ENCODE results near the gene FRMD4A.

The FRMD4A gene

GRCh38 chr10:13776861-13777311, 553.8 kb downstream of the FRMD4A start:
- Histone ChIP-seq H3K27ac (replicated peaks) (no peak overlapping the region), H3K27me3 (ENCODE audit: insufficient read depth, poor library complexity, severe bottlenecking) (no peaks in the 10 kb centered on the region), H3K4me3 (replicated peaks; ENCODE audit: insufficient read depth, low read length) (no peak overlapping the region)
- no peak for DNase-seq (ENCODE audit: low read depth in 1 of 2, low spot score in 1 of 2)
- TF ChIP-seq POLR2AphosphoS5 (IDR thresholded peaks at IDR 0.05; ENCODE audit: low read depth): no peak
- TF ChIP-seq, protein P1, sequence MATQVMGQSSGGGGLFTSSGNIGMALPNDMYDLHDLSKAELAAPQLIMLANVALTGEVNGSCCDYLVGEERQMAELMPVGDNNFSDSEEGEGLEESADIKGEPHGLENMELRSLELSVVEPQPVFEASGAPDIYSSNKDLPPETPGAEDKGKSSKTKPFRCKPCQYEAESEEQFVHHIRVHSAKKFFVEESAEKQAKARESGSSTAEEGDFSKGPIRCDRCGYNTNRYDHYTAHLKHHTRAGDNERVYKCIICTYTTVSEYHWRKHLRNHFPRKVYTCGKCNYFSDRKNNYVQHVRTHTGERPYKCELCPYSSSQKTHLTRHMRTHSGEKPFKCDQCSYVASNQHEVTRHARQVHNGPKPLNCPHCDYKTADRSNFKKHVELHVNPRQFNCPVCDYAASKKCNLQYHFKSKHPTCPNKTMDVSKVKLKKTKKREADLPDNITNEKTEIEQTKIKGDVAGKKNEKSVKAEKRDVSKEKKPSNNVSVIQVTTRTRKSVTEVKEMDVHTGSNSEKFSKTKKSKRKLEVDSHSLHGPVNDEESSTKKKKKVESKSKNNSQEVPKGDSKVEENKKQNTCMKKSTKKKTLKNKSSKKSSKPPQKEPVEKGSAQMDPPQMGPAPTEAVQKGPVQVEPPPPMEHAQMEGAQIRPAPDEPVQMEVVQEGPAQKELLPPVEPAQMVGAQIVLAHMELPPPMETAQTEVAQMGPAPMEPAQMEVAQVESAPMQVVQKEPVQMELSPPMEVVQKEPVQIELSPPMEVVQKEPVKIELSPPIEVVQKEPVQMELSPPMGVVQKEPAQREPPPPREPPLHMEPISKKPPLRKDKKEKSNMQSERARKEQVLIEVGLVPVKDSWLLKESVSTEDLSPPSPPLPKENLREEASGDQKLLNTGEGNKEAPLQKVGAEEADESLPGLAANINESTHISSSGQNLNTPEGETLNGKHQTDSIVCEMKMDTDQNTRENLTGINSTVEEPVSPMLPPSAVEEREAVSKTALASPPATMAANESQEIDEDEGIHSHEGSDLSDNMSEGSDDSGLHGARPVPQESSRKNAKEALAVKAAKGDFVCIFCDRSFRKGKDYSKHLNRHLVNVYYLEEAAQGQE (IDR thresholded peaks at IDR 0.05; ENCODE audit: insufficient replicate concordance, low read depth): no peak
- TF ChIP-seq GABPA (IDR thresholded peaks at IDR 0.05; ENCODE audit: low read depth): no peak
- TF ChIP-seq SPI1 (IDR thresholded peaks at IDR 0.05; ENCODE audit: borderline replicate concordance, low read depth): no peak

GRCh38 chr10:13775786-13776775, 554.6 kb downstream of the FRMD4A start:
- TF ChIP-seq, protein P2, sequence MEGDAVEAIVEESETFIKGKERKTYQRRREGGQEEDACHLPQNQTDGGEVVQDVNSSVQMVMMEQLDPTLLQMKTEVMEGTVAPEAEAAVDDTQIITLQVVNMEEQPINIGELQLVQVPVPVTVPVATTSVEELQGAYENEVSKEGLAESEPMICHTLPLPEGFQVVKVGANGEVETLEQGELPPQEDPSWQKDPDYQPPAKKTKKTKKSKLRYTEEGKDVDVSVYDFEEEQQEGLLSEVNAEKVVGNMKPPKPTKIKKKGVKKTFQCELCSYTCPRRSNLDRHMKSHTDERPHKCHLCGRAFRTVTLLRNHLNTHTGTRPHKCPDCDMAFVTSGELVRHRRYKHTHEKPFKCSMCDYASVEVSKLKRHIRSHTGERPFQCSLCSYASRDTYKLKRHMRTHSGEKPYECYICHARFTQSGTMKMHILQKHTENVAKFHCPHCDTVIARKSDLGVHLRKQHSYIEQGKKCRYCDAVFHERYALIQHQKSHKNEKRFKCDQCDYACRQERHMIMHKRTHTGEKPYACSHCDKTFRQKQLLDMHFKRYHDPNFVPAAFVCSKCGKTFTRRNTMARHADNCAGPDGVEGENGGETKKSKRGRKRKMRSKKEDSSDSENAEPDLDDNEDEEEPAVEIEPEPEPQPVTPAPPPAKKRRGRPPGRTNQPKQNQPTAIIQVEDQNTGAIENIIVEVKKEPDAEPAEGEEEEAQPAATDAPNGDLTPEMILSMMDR (IDR thresholded peaks at IDR 0.05; ENCODE audit: insufficient read depth, low read length): no peak
- no peak for TF ChIP-seq GABPA (IDR thresholded peaks at IDR 0.05; ENCODE audit: low read depth)
- no peak for TF ChIP-seq SPI1 (IDR thresholded peaks at IDR 0.05; ENCODE audit: borderline replicate concordance, low read depth)
- TF ChIP-seq, protein P1 (IDR thresholded peaks at IDR 0.05; ENCODE audit: insufficient replicate concordance, low read depth): no peak
- TF ChIP-seq POLR2AphosphoS5 (IDR thresholded peaks at IDR 0.05; ENCODE audit: low read depth): no peak
- Histone ChIP-seq H3K27ac (replicated peaks) (no peak overlapping the region), H3K4me3 (replicated peaks; ENCODE audit: insufficient read depth, low read length) (no peak overlapping the region), H3K27me3 (ENCODE audit: insufficient read depth, poor library complexity, severe bottlenecking) (no peaks in the 10 kb centered on the region)
- DNase-seq (ENCODE audit: low read depth in 1 of 2, low spot score in 1 of 2): no peak

- no peak overlapping the region for H3K27ac ChIP-seq (replicated peaks)
- no peaks in the 10 kb centered on the region for H3K27me3 ChIP-seq (ENCODE audit: insufficient read depth, poor library complexity, severe bottlenecking)
- DNase-seq (ENCODE audit: low read depth in 1 of 2, low spot score in 1 of 2): no peak
- no peak for TF ChIP-seq SPI1 (IDR thresholded peaks at IDR 0.05; ENCODE audit: borderline replicate concordance, low read depth)
- TF ChIP-seq GABPA (IDR thresholded peaks at IDR 0.05; ENCODE audit: low read depth): no peak
- TF ChIP-seq, protein P1 (IDR thresholded peaks at IDR 0.05; ENCODE audit: insufficient replicate concordance, low read depth): no peak
- TF ChIP-seq, protein P2 (IDR thresholded peaks at IDR 0.05; ENCODE audit: insufficient read depth, low read length): no peak
- no peak for TF ChIP-seq POLR2AphosphoS5 (IDR thresholded peaks at IDR 0.05; ENCODE audit: low read depth)
- no peak overlapping the region for H3K4me3 ChIP-seq (replicated peaks; ENCODE audit: insufficient read depth, low read length)
Measured at GRCh38 chr10:13774303-13774893, 556.3 kb downstream of the FRMD4A start.

Measured in HL-60 (cell line).